ENCODE results near the gene LIN28A.

GRCh38 chr1:26368486-26368885 lies 42.1 kb upstream of the LIN28A start:
- no peak for TF ChIP-seq EZH2 (IDR thresholded peaks at IDR 0.05; ENCODE audit: borderline replicate concordance, control insufficient read depth, low read depth, low read length)
- no peak for TF ChIP-seq CTCF (IDR thresholded peaks at IDR 0.05 in 2 of 3, conservative IDR thresholded peaks at IDR 0.05 in 1 of 3; ENCODE audit: control insufficient read depth in 2 of 3, extremely low read depth in 1 of 3, insufficient read depth in 1 of 3, low read depth in 3 of 3, low read length in 3 of 3)
- no peak for TF ChIP-seq NR2C2 (IDR thresholded peaks at IDR 0.05; ENCODE audit: borderline replicate concordance, control insufficient read depth, insufficient read length, low read depth)
